TTC549 (cell line): ENCODE measurements around the gene FTHL17.

ENCODE experiments used
- FAIRE-seq: peaks from 2 replicates; lab custom pipeline; 2012; peaks lifted over from hg19 to GRCh38; lab: Jason Lieb, UNC

FTHL17 gene

DNA sequence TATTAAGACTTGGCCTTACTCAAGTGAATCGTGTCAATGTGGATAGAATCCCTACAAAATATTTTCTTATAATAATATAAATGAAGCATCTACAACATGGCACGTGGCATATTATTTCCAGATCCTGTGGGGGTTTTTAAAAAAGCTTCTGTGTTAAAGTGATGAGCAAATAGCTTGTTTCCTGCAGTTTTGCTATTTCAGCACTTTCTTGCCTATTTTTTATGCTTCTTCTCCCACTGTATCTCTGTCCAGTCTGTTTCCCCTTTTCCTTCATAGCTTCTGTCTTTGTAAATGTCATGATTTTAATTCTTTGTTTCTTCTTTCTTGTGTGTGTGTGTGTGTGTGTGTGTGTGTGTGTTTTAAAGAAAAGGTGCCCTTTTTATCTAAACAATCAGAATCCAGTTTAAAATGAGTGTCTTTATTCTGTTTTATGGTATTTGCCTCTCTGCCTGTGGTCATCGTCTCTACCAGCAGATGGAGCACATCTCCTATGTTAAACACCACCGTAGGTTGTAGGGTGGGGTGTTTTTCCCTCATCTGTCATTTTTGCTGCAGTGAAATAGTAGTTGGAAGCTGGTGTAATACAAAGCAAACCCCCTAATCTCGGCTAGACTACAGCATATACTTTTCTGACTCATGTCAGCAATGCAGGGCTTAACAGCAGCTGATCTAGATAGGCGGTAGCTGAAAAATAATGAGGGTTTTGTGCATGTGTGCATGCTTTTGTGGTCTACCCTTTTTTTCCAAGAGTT, 33.1 kb downstream of the FTHL17 start:
- FAIRE-seq: no peak

GRCh38 chrX:31036895-31037294, 34.9 kb downstream of the FTHL17 start:
- no peak for FAIRE-seq

DNA sequence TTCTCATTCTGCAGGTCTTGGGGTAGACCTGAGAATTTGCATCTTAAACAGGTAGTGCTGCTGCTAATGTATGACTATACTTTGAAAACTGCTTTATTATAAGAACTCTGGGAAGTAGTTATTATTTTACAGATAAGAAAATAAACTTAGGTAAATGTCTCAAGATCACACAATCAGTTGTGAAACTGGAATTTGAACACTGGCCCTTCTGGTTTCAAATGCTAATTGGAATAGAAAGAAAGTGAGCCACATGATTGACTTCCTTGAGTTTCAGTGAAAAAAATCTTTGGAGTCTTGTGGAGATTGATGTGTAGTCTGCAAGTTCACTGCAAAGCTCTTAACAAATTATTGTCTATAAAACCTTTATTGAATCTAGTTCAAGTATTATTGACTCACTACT, 44.5 kb downstream of the FTHL17 start:
- no peak for FAIRE-seq

- FAIRE-seq: no peak
Observed at GRCh38 chrX:31024866-31025265, 47.0 kb downstream of the FTHL17 start.

DNA sequence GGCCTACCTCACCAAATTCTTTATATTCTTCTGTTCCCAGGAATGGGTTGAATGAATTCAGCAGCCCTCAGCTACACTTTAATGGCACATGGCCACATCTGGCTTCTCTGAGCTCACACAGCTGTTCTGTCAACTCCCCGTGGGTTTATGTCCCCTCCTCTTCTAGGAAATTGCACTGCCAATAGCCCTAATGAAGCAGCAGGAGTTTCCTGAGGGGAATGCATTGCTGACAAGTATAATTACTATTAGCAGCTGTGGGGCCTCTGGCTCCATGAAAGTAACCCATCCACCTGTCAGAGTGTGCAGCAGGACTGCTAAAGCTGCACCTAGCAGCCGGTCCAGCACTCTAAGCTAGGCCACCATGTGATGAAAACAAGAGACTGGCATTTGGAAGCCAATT, 50.3 kb downstream of the FTHL17 start:
- no peak for FAIRE-seq
